Peyer's patch (tissue), 4 donors: ENCODE measurements around the gene DOCK8.

Source experiments
- POLR2A ChIP-seq, 2 donors: fragments of 450-650 bp; IDR thresholded peaks; one replicate each; pipeline ENCODE4 v1.5.1; 2017; ENCODE audit warnings: antibody characterized with exemption in 2 of 2, mild to moderate bottlenecking in 2 of 2, moderate library complexity in 2 of 2
- TF ChIP-seq, protein P1 (sequence below), 6 experiments: fragments of 450-650 bp in 4 of 6; fragments of 200-600 bp in 2 of 6; sonication (generic) in 1 of 6; IDR thresholded peaks; one replicate each; pipeline ENCODE4 v1.5.1; 2017 to 2019; ENCODE audit warnings: antibody characterized with exemption in 6 of 6, mild to moderate bottlenecking in 3 of 6, moderate library complexity in 1 of 6

DNA sequence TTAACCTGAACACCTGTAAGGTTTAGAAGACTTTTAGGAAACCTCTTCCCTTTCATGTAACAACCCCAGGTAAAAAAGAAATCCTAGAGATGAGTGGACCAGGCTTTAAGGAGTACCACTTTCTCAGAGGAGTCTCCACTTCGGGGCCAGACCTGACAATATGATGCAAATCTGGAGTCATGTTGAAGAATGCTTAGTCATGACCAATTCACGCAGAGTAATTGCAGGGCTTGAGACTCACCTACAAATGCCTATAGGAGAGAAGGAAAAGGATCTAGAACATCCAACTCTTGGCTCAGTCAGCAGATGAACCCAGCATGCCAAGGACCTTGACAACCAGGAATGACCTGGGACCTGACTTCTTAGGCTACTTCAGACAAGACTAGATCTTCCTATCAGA lies 235.4 kb downstream of the DOCK8 start:
- TF ChIP-seq, protein P1, sequence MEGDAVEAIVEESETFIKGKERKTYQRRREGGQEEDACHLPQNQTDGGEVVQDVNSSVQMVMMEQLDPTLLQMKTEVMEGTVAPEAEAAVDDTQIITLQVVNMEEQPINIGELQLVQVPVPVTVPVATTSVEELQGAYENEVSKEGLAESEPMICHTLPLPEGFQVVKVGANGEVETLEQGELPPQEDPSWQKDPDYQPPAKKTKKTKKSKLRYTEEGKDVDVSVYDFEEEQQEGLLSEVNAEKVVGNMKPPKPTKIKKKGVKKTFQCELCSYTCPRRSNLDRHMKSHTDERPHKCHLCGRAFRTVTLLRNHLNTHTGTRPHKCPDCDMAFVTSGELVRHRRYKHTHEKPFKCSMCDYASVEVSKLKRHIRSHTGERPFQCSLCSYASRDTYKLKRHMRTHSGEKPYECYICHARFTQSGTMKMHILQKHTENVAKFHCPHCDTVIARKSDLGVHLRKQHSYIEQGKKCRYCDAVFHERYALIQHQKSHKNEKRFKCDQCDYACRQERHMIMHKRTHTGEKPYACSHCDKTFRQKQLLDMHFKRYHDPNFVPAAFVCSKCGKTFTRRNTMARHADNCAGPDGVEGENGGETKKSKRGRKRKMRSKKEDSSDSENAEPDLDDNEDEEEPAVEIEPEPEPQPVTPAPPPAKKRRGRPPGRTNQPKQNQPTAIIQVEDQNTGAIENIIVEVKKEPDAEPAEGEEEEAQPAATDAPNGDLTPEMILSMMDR (IDR thresholded peaks at IDR 0.05) = no peak
- TF ChIP-seq POLR2A (IDR thresholded peaks at IDR 0.05) = no peak
